Vagina (tissue), 2 donors: ENCODE results near the gene PRKAB2.

Experiments
- POLR2A ChIP-seq, 2 donors: fragments of 450-650 bp; IDR thresholded peaks; one replicate each; pipeline ENCODE4 v1.6.1; 2017; ENCODE audit warnings: antibody characterized with exemption in 2 of 2, mild to moderate bottlenecking in 2 of 2, moderate library complexity in 2 of 2
- POLR2AphosphoS5 ChIP-seq, 2 donors: sonication (generic); formaldehyde crosslinking; IDR thresholded peaks; one replicate each; pipeline ENCODE4 v1.9.0; 2017; ENCODE audit warnings: antibody characterized with exemption in 2 of 2, mild to moderate bottlenecking in 2 of 2, low read depth in 1 of 2; ENCODE audit not compliant: insufficient read depth in 1 of 2

DNA sequence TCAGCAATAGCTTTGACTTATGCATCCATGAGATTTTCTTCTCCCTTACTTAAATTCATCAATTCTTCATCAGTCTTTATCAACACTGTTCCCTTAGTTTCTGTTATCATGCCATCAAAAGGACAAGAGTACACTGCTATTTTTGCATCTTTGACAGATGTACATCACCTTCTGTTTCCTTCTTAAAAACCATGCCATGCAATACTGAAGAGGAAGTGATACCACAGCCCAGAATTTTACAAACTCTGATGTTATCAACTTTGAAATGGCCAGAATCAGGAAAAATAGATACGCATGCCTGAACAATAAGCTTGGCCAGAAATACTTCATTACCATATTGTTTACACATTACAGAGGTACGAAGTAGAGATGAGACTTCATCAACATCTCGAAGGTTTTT lies 31.8 kb upstream of the PRKAB2 start:
- no peak for TF ChIP-seq POLR2A (IDR thresholded peaks at IDR 0.05)
- no peak for TF ChIP-seq POLR2AphosphoS5 (IDR thresholded peaks at IDR 0.05; ENCODE audit: insufficient read depth in 1 of 2, low read depth in 1 of 2)
